ENCODE measurements around the gene CMSS1. TPM values are rescaled to one million over a fixed set of nuclear protein-coding genes. Genes with fewer than 3 reads are reported as not detected.

The CMSS1 gene
- total and polyA plus RNA-seq, 2 of the 13 experiments (the other 11 are each of a cell fraction or from before 2014, with no cell fraction given): 6.4 to 48.7 TPM

DNA sequence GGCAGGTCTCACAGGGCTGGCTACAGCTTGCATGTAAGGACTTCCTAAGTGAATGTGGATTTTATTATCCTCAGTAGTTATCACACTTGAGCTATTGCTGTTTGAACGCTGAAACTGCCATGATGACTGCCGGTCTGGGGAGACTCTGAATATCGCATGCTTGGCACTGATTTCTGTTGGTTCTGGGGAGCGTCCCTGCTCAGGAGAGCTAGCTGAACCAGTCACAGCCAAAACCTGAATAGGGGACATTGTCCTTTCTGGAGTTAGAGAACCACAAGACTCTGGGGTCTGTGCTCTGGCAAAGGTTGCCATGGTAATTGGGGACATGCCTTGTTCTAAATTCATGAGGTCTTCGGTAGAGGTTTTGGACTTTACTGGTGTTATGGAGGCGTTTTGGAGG is 30.8 kb downstream of the CMSS1 start (continued):
- TF ChIP-seq ZNF407 (CRISPR knock-in tag; IDR thresholded peaks at IDR 0.05; ENCODE audit: not compliant biosample characterization) (no peak), ZNF562 (CRISPR knock-in tag; IDR thresholded peaks at IDR 0.05; ENCODE audit: borderline replicate concordance) (no peak), GPN1 (CRISPR knock-in tag; IDR thresholded peaks at IDR 0.05; ENCODE audit: borderline replicate concordance) (no peak), SALL1 (CRISPR knock-in tag; IDR thresholded peaks at IDR 0.05) (0 out of 2 replicates have a peak, but pooled peaks have one; percentile 30), AFF4 (CRISPR knock-in tag; IDR thresholded peaks at IDR 0.05) (no peak), RBFOX2 (IDR thresholded peaks at IDR 0.05; ENCODE audit: low read depth, low read length) (peak; percentile 40), ZNF343 (CRISPR knock-in tag; IDR thresholded peaks at IDR 0.05) (no peak), HNRNPUL1 (IDR thresholded peaks at IDR 0.05; ENCODE audit: low read depth, low read length) (no peak), MXD4 (CRISPR knock-in tag; IDR thresholded peaks at IDR 0.05) (peak; percentile 33; the same call in 1 of the 2 replicates), XRCC5 (optimal IDR thresholded peaks at IDR 0.05; ENCODE audit: low read length) (no peak), CCDC6 (CRISPR knock-in tag; IDR thresholded peaks at IDR 0.05) (no peak), ZSCAN21 (CRISPR knock-in tag; IDR thresholded peaks at IDR 0.05; ENCODE audit: borderline replicate concordance) (no peak), ZC3H13 (CRISPR knock-in tag; IDR thresholded peaks at IDR 0.05) (peak; percentile 69; the same call in 1 of the 2 replicates), BCL6 (CRISPR knock-in tag; IDR thresholded peaks at IDR 0.05) (no peak)
- TF ChIP-seq, protein P1, sequence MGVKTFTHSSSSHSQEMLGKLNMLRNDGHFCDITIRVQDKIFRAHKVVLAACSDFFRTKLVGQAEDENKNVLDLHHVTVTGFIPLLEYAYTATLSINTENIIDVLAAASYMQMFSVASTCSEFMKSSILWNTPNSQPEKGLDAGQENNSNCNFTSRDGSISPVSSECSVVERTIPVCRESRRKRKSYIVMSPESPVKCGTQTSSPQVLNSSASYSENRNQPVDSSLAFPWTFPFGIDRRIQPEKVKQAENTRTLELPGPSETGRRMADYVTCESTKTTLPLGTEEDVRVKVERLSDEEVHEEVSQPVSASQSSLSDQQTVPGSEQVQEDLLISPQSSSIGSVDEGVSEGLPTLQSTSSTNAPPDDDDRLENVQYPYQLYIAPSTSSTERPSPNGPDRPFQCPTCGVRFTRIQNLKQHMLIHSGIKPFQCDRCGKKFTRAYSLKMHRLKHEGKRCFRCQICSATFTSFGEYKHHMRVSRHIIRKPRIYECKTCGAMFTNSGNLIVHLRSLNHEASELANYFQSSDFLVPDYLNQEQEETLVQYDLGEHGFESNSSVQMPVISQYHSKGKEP (CRISPR knock-in tag; IDR thresholded peaks at IDR 0.05): no peak
- TF ChIP-seq, protein P2, sequence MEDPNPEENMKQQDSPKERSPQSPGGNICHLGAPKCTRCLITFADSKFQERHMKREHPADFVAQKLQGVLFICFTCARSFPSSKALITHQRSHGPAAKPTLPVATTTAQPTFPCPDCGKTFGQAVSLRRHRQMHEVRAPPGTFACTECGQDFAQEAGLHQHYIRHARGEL (CRISPR knock-in tag; IDR thresholded peaks at IDR 0.05): no peak

Measured in HepG2 (cell line).